ENCODE measurements around the gene DCUN1D4. TPM values are rescaled to one million over a fixed set of nuclear protein-coding genes. Genes with fewer than 3 reads are reported as not detected.

Gene DCUN1D4
- total and polyA plus RNA-seq, 2 donors (not counting 1 experiment from before 2014, with no cell fraction given) = 44.3 to 50.7 TPM

GRCh38 chr4:51830156-51830720 lies 12.7 kb upstream of the DCUN1D4 start:
- TF ChIP-seq CTCF (conservative IDR thresholded peaks at IDR 0.05 in 1 of 2, IDR thresholded peaks at IDR 0.05 in 1 of 2; ENCODE audit: low read depth in 1 of 2, low read length in 2 of 2) = no peak
- TF ChIP-seq EZH2 (IDR thresholded peaks at IDR 0.05; ENCODE audit: low read length, missing control alignments) = no peak
- no peak overlapping the region for H2AFZ ChIP-seq (ENCODE audit: low read length)
- H3K79me2 ChIP-seq (ENCODE audit: control insufficient read depth, insufficient read depth, low read length) = no peaks in the 10 kb centered on the region
- H3K4me2 ChIP-seq (ENCODE audit: extremely low read depth, insufficient read depth, low read length) = no peak overlapping the region
- no peak overlapping the region for H3K27ac ChIP-seq (ENCODE audit: insufficient read depth, low read length)
- DNase-seq (ENCODE audit: low read depth in 2 of 2) = no peak
- H4K20me1 ChIP-seq (ENCODE audit: control insufficient read depth, extremely low read depth, insufficient read depth, low read length) = no peaks in the 10 kb centered on the region
- no peak overlapping the region for H3K9ac ChIP-seq (ENCODE audit: insufficient read depth, low read length)
- H3K9me3 ChIP-seq (ENCODE audit: control insufficient read depth, insufficient read depth, low read depth, low read length) = no peaks in the 10 kb centered on the region
- no peaks in the 10 kb centered on the region for H3K36me3 ChIP-seq (ENCODE audit: control insufficient read depth, insufficient read depth, low read length)
- no peaks in the 10 kb centered on the region for H3K27me3 ChIP-seq (ENCODE audit: control insufficient read depth, insufficient read depth, low read length)
- no peak overlapping the region for H3K4me3 ChIP-seq (replicated peaks in 1 of 4; ENCODE audit: control extremely low read depth in 1 of 4, insufficient read depth in 1 of 4, low read depth in 3 of 4, low read length in 4 of 4)
- H3K4me1 ChIP-seq (ENCODE audit: control insufficient read depth, extremely low read depth, insufficient read depth, low read length) = no peaks in the 10 kb centered on the region

- H3K36me3 ChIP-seq (ENCODE audit: control insufficient read depth, insufficient read depth, low read length) = no peaks in the 10 kb centered on the region
- TF ChIP-seq EZH2 (IDR thresholded peaks at IDR 0.05; ENCODE audit: low read length, missing control alignments) (no peak), CTCF (conservative IDR thresholded peaks at IDR 0.05 in 1 of 2, IDR thresholded peaks at IDR 0.05 in 1 of 2; ENCODE audit: low read depth in 1 of 2, low read length in 2 of 2) (peak; percentile 77 to 84)
- H3K4me1 ChIP-seq (ENCODE audit: control insufficient read depth, extremely low read depth, insufficient read depth, low read length) = no peaks in the 10 kb centered on the region
- H3K9me3 ChIP-seq (ENCODE audit: control insufficient read depth, insufficient read depth, low read depth, low read length) = no peaks in the 10 kb centered on the region
- no peak overlapping the region for H3K4me3 ChIP-seq (replicated peaks in 1 of 4; ENCODE audit: control extremely low read depth in 1 of 4, insufficient read depth in 1 of 4, low read depth in 3 of 4, low read length in 4 of 4)
- peak; percentile 27 to 59 for DNase-seq (ENCODE audit: low read depth in 2 of 2)
- H3K27me3 ChIP-seq (ENCODE audit: control insufficient read depth, insufficient read depth, low read length) = no peaks in the 10 kb centered on the region
- no peaks in the 10 kb centered on the region for H3K79me2 ChIP-seq (ENCODE audit: control insufficient read depth, insufficient read depth, low read length)
- H2AFZ ChIP-seq (ENCODE audit: low read length) = no peak overlapping the region
- no peaks in the 10 kb centered on the region for H4K20me1 ChIP-seq (ENCODE audit: control insufficient read depth, extremely low read depth, insufficient read depth, low read length)
- no peak overlapping the region for H3K27ac ChIP-seq (ENCODE audit: insufficient read depth, low read length)
- no peak overlapping the region for H3K9ac ChIP-seq (ENCODE audit: insufficient read depth, low read length)
- H3K4me2 ChIP-seq (ENCODE audit: extremely low read depth, insufficient read depth, low read length) = no peak overlapping the region
Measured at GRCh38 chr4:51831133-51831532, 11.8 kb upstream of the DCUN1D4 start.

GRCh38 chr4:51833236-51833635 lies 9.7 kb upstream of the DCUN1D4 start:
- TF ChIP-seq CTCF (conservative IDR thresholded peaks at IDR 0.05 in 1 of 2, IDR thresholded peaks at IDR 0.05 in 1 of 2; ENCODE audit: low read depth in 1 of 2, low read length in 2 of 2) = no peak
- no peak for TF ChIP-seq EZH2 (IDR thresholded peaks at IDR 0.05; ENCODE audit: low read length, missing control alignments)

More at GRCh38 chr4:51833236-51833635, 9.7 kb upstream of the DCUN1D4 start:
- Histone ChIP-seq H3K4me3 (replicated peaks in 1 of 4; ENCODE audit: control extremely low read depth in 1 of 4, insufficient read depth in 1 of 4, low read depth in 3 of 4, low read length in 4 of 4) (no peak overlapping the region), H3K4me2 (ENCODE audit: extremely low read depth, insufficient read depth, low read length) (no peak overlapping the region), H3K9ac (ENCODE audit: insufficient read depth, low read length) (no peak overlapping the region), H3K27me3 (ENCODE audit: control insufficient read depth, insufficient read depth, low read length) (no peaks in the 10 kb centered on the region), H4K20me1 (ENCODE audit: control insufficient read depth, extremely low read depth, insufficient read depth, low read length) (no peaks in the 10 kb centered on the region), H3K79me2 (ENCODE audit: control insufficient read depth, insufficient read depth, low read length) (no peaks in the 10 kb centered on the region), H3K4me1 (ENCODE audit: control insufficient read depth, extremely low read depth, insufficient read depth, low read length) (no peaks in the 10 kb centered on the region), H3K36me3 (ENCODE audit: control insufficient read depth, insufficient read depth, low read length) (no peaks in the 10 kb centered on the region), H3K27ac (ENCODE audit: insufficient read depth, low read length) (no peak overlapping the region), H2AFZ (ENCODE audit: low read length) (no peak overlapping the region), H3K9me3 (ENCODE audit: control insufficient read depth, insufficient read depth, low read depth, low read length) (no peaks in the 10 kb centered on the region)
- DNase-seq (ENCODE audit: low read depth in 2 of 2) = no peak

Measured in fibroblast of lung (primary cell).